HTR-8/SVneo (cell line): ENCODE measurements around the gene RASGRP3.

Experiments used
- DNase-seq: peaks from one replicate; pipeline ENCODE4 v3.0.0; 2011; ENCODE audit warnings: low spot score, mixed read lengths; ENCODE audit not compliant: insufficient read length
- FAIRE-seq: peaks from 2 replicates; lab custom pipeline; 2011; peaks lifted over from hg19 to GRCh38; lab: Jason Lieb, UNC

The RASGRP3 gene

DNA sequence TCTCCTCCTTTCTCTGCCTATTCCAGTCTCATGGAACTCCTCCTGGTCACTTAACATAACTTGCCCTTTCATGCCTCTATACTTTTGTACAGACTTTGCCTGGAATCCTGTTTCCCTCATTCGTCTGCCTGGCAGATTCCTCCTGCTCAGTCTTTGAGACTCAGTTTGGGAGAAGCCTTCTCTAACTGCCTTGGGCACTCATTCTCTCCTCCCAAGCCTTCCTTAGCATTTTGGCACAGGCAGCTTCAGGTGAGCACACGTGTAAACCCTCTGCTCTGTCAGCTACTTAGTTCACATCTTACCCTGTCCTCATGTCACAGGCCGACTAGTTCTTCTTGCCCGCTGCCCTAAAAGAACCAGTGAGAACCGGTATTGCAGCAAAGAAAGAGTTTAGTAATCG is 128.6 kb downstream of the RASGRP3 start:
- FAIRE-seq, result no peak
- DNase-seq, result no peak

DNA sequence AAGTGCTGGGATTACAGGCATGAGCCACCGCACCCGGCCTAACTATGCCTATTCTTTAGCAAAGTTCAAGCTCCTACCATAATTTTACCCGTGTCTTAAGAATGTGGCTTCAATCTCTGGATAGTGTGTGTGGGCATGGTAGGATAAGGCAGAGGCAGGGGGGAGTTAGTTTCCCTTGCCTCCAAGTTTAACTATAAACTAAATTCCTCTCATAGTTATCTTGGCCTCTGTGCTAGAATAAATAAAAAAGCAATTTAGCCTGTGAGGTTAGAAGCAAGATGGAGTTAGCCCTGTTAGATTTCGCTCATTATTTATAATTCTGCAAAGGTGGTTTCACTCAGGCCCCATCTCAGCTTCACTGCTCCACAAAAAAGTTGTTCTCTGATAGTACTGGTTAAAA is 129.7 kb downstream of the RASGRP3 start:
- FAIRE-seq, result no peak
- DNase-seq, result no peak

DNA sequence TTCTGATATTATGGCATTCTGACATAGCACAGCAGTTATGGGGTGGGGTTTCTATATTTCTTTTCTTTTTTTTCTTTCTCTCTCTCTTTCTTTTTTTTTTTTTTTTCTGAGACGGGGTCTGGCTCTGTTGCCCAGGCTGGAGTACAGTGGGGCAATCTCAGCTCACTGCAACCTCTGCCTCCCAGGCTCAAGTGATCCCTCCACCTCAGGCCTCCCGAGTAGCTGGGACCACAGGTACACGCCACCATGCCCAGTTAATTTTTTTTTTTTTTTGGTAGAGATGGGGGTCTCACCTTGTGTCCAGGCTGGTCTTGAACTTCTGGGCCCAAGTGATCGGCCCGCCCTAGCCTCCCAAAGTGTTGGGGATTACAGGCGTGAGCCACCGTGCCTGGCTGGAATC is 130.2 kb downstream of the RASGRP3 start:
- no peak for FAIRE-seq
- no peak for DNase-seq

- no peak for DNase-seq
Observed at GRCh38 chr2:33607251-33607721, 130.8 kb downstream of the RASGRP3 start.

GRCh38 chr2:33607905-33608304 is 131.5 kb downstream of the RASGRP3 start:
- no peak for FAIRE-seq
- no peak for DNase-seq

More at GRCh38 chr2:33607251-33607721, 130.8 kb downstream of the RASGRP3 start:
- FAIRE-seq, result no peak

- DNase-seq (no peak), FAIRE-seq (no peak)
Observed at GRCh38 chr2:33614190-33614589, 137.7 kb downstream of the RASGRP3 start.
